Prostate gland (tissue), 2 donors: ENCODE results near the gene CACNA1E.

ENCODE experiments used
- POLR2A ChIP-seq: fragments of 450-650 bp; IDR thresholded peaks from one replicate; pipeline ENCODE4 v1.6.1; 2016; ENCODE audit warnings: antibody characterized with exemption, mild to moderate bottlenecking
- POLR2AphosphoS5 ChIP-seq: sonication (generic); formaldehyde crosslinking; IDR thresholded peaks from one replicate; pipeline ENCODE4 v1.6.1; 2017; ENCODE audit warnings: antibody characterized with exemption
- TF ChIP-seq, protein P1 (sequence below), 4 experiments: fragments of 200-600 bp in 2 of 4; fragments of 450-650 bp in 2 of 4; sonication (generic) in 2 of 4; IDR thresholded peaks; 1 replicate in 3 of 4; 2 replicates in 1 of 4; pipeline ENCODE4 v1.5.1; 2016 to 2019; ENCODE audit warnings: antibody characterized with exemption in 4 of 4, mild to moderate bottlenecking in 2 of 4, moderate library complexity in 2 of 4

DNA sequence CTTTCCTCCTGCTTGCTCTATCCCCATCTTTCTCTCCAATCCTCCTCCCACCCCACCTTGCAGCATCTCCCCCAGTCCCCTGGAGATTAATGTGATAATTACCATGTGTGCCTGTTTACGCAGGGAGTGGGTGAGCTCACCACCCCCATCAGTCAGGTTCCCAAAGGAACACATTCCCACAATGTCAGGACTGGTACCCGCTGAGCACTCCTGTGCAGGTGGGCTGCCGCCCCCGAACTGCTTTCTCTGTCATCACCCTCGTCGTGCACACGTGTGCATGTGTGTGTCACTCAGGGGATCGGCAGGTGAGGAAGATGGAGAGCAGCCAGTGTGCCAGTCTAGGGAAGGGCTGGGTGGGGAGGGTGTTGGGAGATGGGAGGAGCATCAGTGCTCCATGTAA lies 163.4 kb downstream of the CACNA1E start:
- TF ChIP-seq, protein P1, sequence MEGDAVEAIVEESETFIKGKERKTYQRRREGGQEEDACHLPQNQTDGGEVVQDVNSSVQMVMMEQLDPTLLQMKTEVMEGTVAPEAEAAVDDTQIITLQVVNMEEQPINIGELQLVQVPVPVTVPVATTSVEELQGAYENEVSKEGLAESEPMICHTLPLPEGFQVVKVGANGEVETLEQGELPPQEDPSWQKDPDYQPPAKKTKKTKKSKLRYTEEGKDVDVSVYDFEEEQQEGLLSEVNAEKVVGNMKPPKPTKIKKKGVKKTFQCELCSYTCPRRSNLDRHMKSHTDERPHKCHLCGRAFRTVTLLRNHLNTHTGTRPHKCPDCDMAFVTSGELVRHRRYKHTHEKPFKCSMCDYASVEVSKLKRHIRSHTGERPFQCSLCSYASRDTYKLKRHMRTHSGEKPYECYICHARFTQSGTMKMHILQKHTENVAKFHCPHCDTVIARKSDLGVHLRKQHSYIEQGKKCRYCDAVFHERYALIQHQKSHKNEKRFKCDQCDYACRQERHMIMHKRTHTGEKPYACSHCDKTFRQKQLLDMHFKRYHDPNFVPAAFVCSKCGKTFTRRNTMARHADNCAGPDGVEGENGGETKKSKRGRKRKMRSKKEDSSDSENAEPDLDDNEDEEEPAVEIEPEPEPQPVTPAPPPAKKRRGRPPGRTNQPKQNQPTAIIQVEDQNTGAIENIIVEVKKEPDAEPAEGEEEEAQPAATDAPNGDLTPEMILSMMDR (IDR thresholded peaks at IDR 0.05): no peak
- no peak for TF ChIP-seq POLR2A
- no peak for TF ChIP-seq POLR2AphosphoS5
